ENCODE data around the gene WFDC8. TPM values are rescaled to one million over a fixed set of nuclear protein-coding genes. Genes with fewer than 3 reads are reported as not detected.

Gene WFDC8
- total RNA-seq, 2 donors from 2014 or later, result not detected

DNA sequence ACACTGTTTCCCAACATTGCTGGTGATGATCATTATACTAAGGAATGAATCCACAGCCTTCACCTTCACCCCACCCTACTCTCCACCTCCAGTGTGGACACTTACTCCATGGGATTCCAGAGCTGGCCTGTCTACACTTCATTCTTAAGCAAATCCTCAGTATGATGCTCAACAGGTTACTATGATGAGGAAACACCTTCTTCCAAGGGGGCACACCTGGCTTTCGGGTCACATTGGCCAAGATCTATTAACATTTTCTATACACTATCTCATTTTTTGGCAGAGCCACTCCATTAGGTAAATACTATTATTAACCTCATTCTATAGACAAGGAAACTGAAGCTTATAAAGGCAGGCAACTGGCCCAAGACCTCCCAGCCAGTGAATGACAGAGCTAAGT, 23.9 kb downstream of the WFDC8 start:
- TF ChIP-seq POLR2A (IDR thresholded peaks at IDR 0.05) (no peak), CTCF (IDR thresholded peaks at IDR 0.05) (no peak)
- intact Hi-C loops (cut with DNase I), result no loop called here
- H3K36me3 ChIP-seq (replicated peaks in 1 of 2; ENCODE audit: insufficient read depth in 1 of 2, low read depth in 2 of 2), result no peaks in the 10 kb centered on the region
- H3K27me3 ChIP-seq, result no peaks in the 10 kb centered on the region
- 56 to 74% methylated on average over 1 of the region's 1 CpG for WGBS, 2 donors
- no peaks in the 10 kb centered on the region for H3K4me1 ChIP-seq
- no peak overlapping the region for H3K4me3 ChIP-seq
- ATAC-seq, result no peak
- no peak overlapping the region for H3K27ac ChIP-seq
- no peak for DNase-seq
- no peaks in the 10 kb centered on the region for H3K9me3 ChIP-seq

GRCh38 chr20:45552456-45552855, 26.6 kb downstream of the WFDC8 start:
- Histone ChIP-seq H3K4me1 (no peaks in the 10 kb centered on the region), H3K9me3 (no peaks in the 10 kb centered on the region), H3K4me3 (no peak overlapping the region), H3K27me3 (no peaks in the 10 kb centered on the region), H3K36me3 (replicated peaks in 1 of 2; ENCODE audit: insufficient read depth in 1 of 2, low read depth in 2 of 2) (no peaks in the 10 kb centered on the region), H3K27ac (no peak overlapping the region)
- 54 to 64% methylated on average over 2 of the region's 2 CpGs for WGBS, 2 donors
- ATAC-seq (no peak), DNase-seq (peak in 1 of 4 donors; percentile 19)
- TF ChIP-seq POLR2A (IDR thresholded peaks at IDR 0.05), result no peak
- TF ChIP-seq CTCF (IDR thresholded peaks at IDR 0.05), result no peak
- intact Hi-C loops (cut with DNase I), result no loop called here

- H3K36me3 ChIP-seq (replicated peaks in 1 of 2; ENCODE audit: insufficient read depth in 1 of 2, low read depth in 2 of 2), result no peaks in the 10 kb centered on the region
- TF ChIP-seq POLR2A (IDR thresholded peaks at IDR 0.05) (no peak), CTCF (IDR thresholded peaks at IDR 0.05) (no peak)
- intact Hi-C loops (cut with DNase I), result no loop called here
- no peak for DNase-seq
- H3K4me1 ChIP-seq, result no peaks in the 10 kb centered on the region
- no peak overlapping the region for H3K27ac ChIP-seq
- no peak for ATAC-seq
- H3K9me3 ChIP-seq, result no peaks in the 10 kb centered on the region
- no peak overlapping the region for H3K4me3 ChIP-seq
- no peaks in the 10 kb centered on the region for H3K27me3 ChIP-seq
Observed at GRCh38 chr20:45550765-45551164, 28.3 kb downstream of the WFDC8 start.

GRCh38 chr20:45548410-45548809, 30.7 kb downstream of the WFDC8 start:
- Histone ChIP-seq H3K36me3 (replicated peaks in 1 of 2; ENCODE audit: insufficient read depth in 1 of 2, low read depth in 2 of 2) (no peaks in the 10 kb centered on the region), H3K9me3 (no peaks in the 10 kb centered on the region), H3K27ac (no peak overlapping the region), H3K4me1 (no peaks in the 10 kb centered on the region), H3K27me3 (no peaks in the 10 kb centered on the region), H3K4me3 (no peak overlapping the region)
- DNase-seq (no peak), ATAC-seq (no peak)
- intact Hi-C loops (cut with DNase I), result no loop called here
- TF ChIP-seq POLR2A (IDR thresholded peaks at IDR 0.05), result no peak
- TF ChIP-seq CTCF (IDR thresholded peaks at IDR 0.05), result no peak
- WGBS, 2 donors, result 77 to 79% methylated on average over 7 of the region's 7 CpGs

DNA sequence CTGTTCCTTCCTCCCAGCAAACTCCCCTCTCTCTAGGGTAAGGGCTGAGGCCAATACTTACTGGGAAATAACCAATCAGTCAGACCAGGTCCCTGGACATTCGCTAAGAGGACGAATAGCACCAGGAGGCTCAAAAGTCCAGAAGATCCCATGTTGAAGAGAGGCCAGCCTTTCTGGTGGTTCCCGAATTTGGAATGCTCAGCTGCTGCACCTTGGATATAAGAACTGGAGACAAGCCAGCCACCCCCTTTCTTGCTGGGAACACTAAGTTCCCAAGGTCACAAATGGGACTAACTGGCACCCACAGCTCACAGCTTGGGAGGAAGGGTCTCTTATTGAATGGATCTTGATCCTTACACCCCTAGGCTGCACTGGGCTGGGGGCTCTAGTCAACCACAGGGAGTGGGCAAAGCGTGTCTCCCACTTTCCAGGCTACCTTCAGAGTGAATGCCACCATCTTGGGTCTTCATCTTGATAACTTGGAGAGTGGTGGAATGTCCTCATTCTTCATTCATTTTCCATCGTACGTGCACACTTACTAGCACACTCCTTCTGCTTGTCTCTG, 31.8 kb downstream of the WFDC8 start, which contains the start of gene EPPIN:
TSS of gene EPPIN (minus strand) at position 196 of the 565 bp plus-strand sequence. CDS start at position 152, 44 bp downstream.
- H3K36me3 ChIP-seq (replicated peaks in 1 of 2; ENCODE audit: insufficient read depth in 1 of 2, low read depth in 2 of 2), result no peaks in the 10 kb centered on the region
- TF ChIP-seq POLR2A (IDR thresholded peaks at IDR 0.05), result no peak
- TF ChIP-seq CTCF (IDR thresholded peaks at IDR 0.05), result no peak
- H3K4me1 ChIP-seq, result no peaks in the 10 kb centered on the region
- H3K9me3 ChIP-seq, result no peaks in the 10 kb centered on the region
- no peak within 1 kb of the TSS for H3K27ac ChIP-seq
- WGBS, 2 donors, result 78 to 80% methylated on average over 6 of the region's 6 CpGs
- ATAC-seq (no peak), DNase-seq (no peak)
- intact Hi-C loops (cut with DNase I), result no loop called here
- no peak within 1 kb of the TSS for H3K4me3 ChIP-seq
- no peaks in the 10 kb centered on the region for H3K27me3 ChIP-seq
